HEK293 (cell line): ENCODE results near the gene HSD17B1.

Experiments used
- KLF8 ChIP-seq: fragments of 450-650 bp; formaldehyde crosslinking; IDR thresholded peaks from 2 replicates; pipeline ENCODE4 v1.5.1; 2016; ENCODE audit warnings: missing biosample characterization, missing genetic modification characterization
- MYNN ChIP-seq: fragments of 450-650 bp; formaldehyde crosslinking; IDR thresholded peaks from 2 replicates; pipeline ENCODE4 v1.5.1; 2016; ENCODE audit warnings: missing biosample characterization, missing genetic modification characterization, borderline replicate concordance
- REST ChIP-seq: fragments of 450-650 bp; formaldehyde crosslinking; IDR thresholded peaks from 2 replicates; pipeline ENCODE4 v1.5.1; 2016; ENCODE audit warnings: missing biosample characterization, missing genetic modification characterization
- TSHZ1 ChIP-seq: fragments of 450-650 bp; formaldehyde crosslinking; IDR thresholded peaks from 2 replicates; pipeline ENCODE4 v1.5.1; 2016; ENCODE audit warnings: missing biosample characterization, missing genetic modification characterization, borderline replicate concordance
- ZFHX2 ChIP-seq: fragments of 450-650 bp; formaldehyde crosslinking; conservative IDR thresholded peaks from 2 replicates; pipeline ENCODE4 v1.5.1; 2016; ENCODE audit warnings: missing biosample characterization, missing genetic modification characterization
- ZNF146 ChIP-seq: fragments of 450-650 bp; formaldehyde crosslinking; IDR thresholded peaks from 2 replicates; pipeline ENCODE4 v1.5.1; 2016; ENCODE audit warnings: missing biosample characterization, missing genetic modification characterization
- ZNF16 ChIP-seq: fragments of 450-650 bp; formaldehyde crosslinking; IDR thresholded peaks from 2 replicates; pipeline ENCODE4 v1.5.1; 2016; ENCODE audit warnings: low read depth, missing biosample characterization, missing genetic modification characterization
- ZNF335 ChIP-seq: fragments of 450-650 bp; formaldehyde crosslinking; conservative IDR thresholded peaks from 2 replicates; pipeline ENCODE4 v1.5.1; 2016; ENCODE audit warnings: missing biosample characterization, missing genetic modification characterization
- ZNF350 ChIP-seq: fragments of 450-650 bp; formaldehyde crosslinking; IDR thresholded peaks from 2 replicates; pipeline ENCODE4 v1.5.0; 2017; ENCODE audit warnings: missing biosample characterization, mild to moderate bottlenecking, missing genetic modification characterization
- ZNF362 ChIP-seq: fragments of 450-650 bp; formaldehyde crosslinking; IDR thresholded peaks from 2 replicates; pipeline ENCODE4 v1.5.1; 2016; ENCODE audit warnings: missing biosample characterization, missing genetic modification characterization
- ZNF433 ChIP-seq: fragments of 450-650 bp; formaldehyde crosslinking; IDR thresholded peaks from 2 replicates; pipeline ENCODE4 v1.5.1; 2016; ENCODE audit warnings: missing biosample characterization, missing genetic modification characterization, low read depth
- ZNF596 ChIP-seq: fragments of 450-650 bp; IDR thresholded peaks from 2 replicates; pipeline ENCODE4 v1.5.0; 2018; ENCODE audit warnings: missing biosample characterization, mild to moderate bottlenecking, missing genetic modification characterization, moderate library complexity
- ZNF621 ChIP-seq: fragments of 450-650 bp; formaldehyde crosslinking; IDR thresholded peaks from 2 replicates; pipeline ENCODE4 v1.5.1; 2017; ENCODE audit warnings: missing biosample characterization, missing genetic modification characterization
- ZNF629 ChIP-seq: fragments of 450-650 bp; formaldehyde crosslinking; IDR thresholded peaks from 2 replicates; pipeline ENCODE4 v1.5.1; 2017; ENCODE audit warnings: missing biosample characterization, missing genetic modification characterization
- ZNF664 ChIP-seq: fragments of 450-650 bp; formaldehyde crosslinking; IDR thresholded peaks from 2 replicates; pipeline ENCODE4 v1.5.1; 2016; ENCODE audit warnings: missing biosample characterization, missing genetic modification characterization
- ZNF677 ChIP-seq: fragments of 450-650 bp; IDR thresholded peaks from 2 replicates; pipeline ENCODE4 v1.5.0; 2018; ENCODE audit warnings: missing biosample characterization, mild to moderate bottlenecking, missing genetic modification characterization, moderate library complexity
- ZNF701 ChIP-seq: fragments of 450-650 bp; formaldehyde crosslinking; IDR thresholded peaks from 2 replicates; pipeline ENCODE4 v1.5.1; 2016; ENCODE audit warnings: missing biosample characterization, missing genetic modification characterization
- TF ChIP-seq, protein P1 (sequence below): IDR thresholded peaks from 2 replicates; pipeline ENCODE4 v1.6.1; 2011; ENCODE audit warnings: mild to moderate bottlenecking, low read depth, low read length, borderline replicate concordance
- TF ChIP-seq, protein P2 (sequence below): fragments of 450-650 bp; formaldehyde crosslinking; IDR thresholded peaks from 2 replicates; pipeline ENCODE4 v1.5.1; 2016; ENCODE audit warnings: missing biosample characterization, missing genetic modification characterization
- TF ChIP-seq, protein P3 (sequence below): fragments of 450-650 bp; formaldehyde crosslinking; IDR thresholded peaks from 2 replicates; pipeline ENCODE4 v1.5.1; 2016; ENCODE audit warnings: missing biosample characterization, missing genetic modification characterization
- TF ChIP-seq, protein P4 (sequence below): fragments of 450-650 bp; formaldehyde crosslinking; IDR thresholded peaks from 2 replicates; pipeline ENCODE4 v1.5.1; 2017; ENCODE audit warnings: missing biosample characterization, missing genetic modification characterization
- TF ChIP-seq, protein P5 (sequence below): fragments of 450-650 bp; formaldehyde crosslinking; IDR thresholded peaks from 2 replicates; pipeline ENCODE4 v1.5.1; 2017; ENCODE audit warnings: missing biosample characterization, missing genetic modification characterization

Gene HSD17B1

DNA sequence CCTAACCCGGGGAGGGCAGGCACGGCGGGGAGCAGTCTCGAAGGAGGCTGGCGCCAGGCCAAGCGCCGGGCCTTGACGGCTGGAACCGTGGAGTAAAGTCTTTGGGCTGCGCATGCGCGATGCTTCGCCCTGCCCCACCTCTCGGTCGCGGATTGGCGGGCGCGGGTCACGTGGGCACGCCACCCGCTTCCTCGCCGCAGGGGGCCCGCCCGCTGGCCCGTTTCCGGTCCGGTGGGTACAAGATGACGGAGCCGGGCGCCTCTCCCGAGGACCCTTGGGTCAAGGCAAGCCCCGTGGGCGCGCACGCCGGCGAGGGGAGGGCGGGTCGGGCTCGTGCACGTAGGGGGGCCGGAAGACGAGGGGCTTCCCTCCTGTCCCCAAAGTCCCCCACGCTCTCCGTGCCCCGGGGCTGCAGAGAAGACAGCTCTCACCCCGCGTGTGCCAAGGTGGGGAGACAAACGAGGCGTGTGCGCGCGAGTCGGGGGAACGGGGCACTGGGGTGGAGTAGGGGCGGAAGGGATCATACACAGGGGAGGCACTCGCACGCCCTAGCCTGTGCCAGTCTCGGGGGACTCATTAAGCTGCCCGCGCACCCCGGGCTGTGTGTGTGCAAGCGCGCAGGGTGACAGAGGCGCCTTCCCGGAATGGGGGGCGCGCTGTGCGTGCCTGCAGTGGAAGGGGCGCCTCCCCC, 14.3 kb downstream of the HSD17B1 start, which contains the start of gene MLX (continued):
- TF ChIP-seq ZNF350 (tag by site-specific recombination) (no peak), ZNF629 (peak; percentile 63), ZNF146 (tag by site-specific recombination) (peak; percentile 27; the same call in 1 of the 2 replicates), TSHZ1 (no peak; the same call in 1 of the 2 replicates), ZNF433 (tag by site-specific recombination) (no peak), ZFHX2 (tag by site-specific recombination) (peak; percentile 80), ZNF677 (no peak), ZNF701 (tag by site-specific recombination) (no peak), MYNN (tag by site-specific recombination) (no peak), ZNF621 (tag by site-specific recombination) (no peak), ZNF596 (tag by site-specific recombination) (0 out of 2 replicates have a peak, but pooled peaks have one; percentile 19), ZNF362 (tag by site-specific recombination) (no peak), ZNF16 (tag by site-specific recombination) (no peak), REST (no peak), ZNF335 (peak; percentile 94), KLF8 (peak; percentile 69), ZNF664 (tag by site-specific recombination) (no peak)
- TF ChIP-seq, protein P1, sequence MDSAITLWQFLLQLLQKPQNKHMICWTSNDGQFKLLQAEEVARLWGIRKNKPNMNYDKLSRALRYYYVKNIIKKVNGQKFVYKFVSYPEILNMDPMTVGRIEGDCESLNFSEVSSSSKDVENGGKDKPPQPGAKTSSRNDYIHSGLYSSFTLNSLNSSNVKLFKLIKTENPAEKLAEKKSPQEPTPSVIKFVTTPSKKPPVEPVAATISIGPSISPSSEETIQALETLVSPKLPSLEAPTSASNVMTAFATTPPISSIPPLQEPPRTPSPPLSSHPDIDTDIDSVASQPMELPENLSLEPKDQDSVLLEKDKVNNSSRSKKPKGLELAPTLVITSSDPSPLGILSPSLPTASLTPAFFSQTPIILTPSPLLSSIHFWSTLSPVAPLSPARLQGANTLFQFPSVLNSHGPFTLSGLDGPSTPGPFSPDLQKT: 0 out of 2 replicates have a peak, but pooled peaks have one; percentile 43
- TF ChIP-seq, protein P2, sequence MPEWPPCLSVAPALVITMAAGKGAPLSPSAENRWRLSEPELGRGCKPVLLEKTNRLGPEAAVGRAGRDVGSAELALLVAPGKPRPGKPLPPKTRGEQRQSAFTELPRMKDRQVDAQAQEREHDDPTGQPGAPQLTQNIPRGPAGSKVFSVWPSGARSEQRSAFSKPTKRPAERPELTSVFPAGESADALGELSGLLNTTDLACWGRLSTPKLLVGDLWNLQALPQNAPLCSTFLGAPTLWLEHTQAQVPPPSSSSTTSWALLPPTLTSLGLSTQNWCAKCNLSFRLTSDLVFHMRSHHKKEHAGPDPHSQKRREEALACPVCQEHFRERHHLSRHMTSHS (tag by site-specific recombination): no peak
- TF ChIP-seq, protein P3, sequence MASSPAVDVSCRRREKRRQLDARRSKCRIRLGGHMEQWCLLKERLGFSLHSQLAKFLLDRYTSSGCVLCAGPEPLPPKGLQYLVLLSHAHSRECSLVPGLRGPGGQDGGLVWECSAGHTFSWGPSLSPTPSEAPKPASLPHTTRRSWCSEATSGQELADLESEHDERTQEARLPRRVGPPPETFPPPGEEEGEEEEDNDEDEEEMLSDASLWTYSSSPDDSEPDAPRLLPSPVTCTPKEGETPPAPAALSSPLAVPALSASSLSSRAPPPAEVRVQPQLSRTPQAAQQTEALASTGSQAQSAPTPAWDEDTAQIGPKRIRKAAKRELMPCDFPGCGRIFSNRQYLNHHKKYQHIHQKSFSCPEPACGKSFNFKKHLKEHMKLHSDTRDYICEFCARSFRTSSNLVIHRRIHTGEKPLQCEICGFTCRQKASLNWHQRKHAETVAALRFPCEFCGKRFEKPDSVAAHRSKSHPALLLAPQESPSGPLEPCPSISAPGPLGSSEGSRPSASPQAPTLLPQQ (tag by site-specific recombination): peak; percentile 69
- TF ChIP-seq, protein P4, sequence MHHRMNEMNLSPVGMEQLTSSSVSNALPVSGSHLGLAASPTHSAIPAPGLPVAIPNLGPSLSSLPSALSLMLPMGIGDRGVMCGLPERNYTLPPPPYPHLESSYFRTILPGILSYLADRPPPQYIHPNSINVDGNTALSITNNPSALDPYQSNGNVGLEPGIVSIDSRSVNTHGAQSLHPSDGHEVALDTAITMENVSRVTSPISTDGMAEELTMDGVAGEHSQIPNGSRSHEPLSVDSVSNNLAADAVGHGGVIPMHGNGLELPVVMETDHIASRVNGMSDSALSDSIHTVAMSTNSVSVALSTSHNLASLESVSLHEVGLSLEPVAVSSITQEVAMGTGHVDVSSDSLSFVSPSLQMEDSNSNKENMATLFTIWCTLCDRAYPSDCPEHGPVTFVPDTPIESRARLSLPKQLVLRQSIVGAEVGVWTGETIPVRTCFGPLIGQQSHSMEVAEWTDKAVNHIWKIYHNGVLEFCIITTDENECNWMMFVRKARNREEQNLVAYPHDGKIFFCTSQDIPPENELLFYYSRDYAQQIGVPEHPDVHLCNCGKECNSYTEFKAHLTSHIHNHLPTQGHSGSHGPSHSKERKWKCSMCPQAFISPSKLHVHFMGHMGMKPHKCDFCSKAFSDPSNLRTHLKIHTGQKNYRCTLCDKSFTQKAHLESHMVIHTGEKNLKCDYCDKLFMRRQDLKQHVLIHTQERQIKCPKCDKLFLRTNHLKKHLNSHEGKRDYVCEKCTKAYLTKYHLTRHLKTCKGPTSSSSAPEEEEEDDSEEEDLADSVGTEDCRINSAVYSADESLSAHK (tag by site-specific recombination): 0 out of 2 replicates have a peak, but pooled peaks have one; percentile 6
- TF ChIP-seq, protein P5, sequence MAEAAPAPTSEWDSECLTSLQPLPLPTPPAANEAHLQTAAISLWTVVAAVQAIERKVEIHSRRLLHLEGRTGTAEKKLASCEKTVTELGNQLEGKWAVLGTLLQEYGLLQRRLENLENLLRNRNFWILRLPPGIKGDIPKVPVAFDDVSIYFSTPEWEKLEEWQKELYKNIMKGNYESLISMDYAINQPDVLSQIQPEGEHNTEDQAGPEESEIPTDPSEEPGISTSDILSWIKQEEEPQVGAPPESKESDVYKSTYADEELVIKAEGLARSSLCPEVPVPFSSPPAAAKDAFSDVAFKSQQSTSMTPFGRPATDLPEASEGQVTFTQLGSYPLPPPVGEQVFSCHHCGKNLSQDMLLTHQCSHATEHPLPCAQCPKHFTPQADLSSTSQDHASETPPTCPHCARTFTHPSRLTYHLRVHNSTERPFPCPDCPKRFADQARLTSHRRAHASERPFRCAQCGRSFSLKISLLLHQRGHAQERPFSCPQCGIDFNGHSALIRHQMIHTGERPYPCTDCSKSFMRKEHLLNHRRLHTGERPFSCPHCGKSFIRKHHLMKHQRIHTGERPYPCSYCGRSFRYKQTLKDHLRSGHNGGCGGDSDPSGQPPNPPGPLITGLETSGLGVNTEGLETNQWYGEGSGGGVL: peak; percentile 72
